GM12878 (cell line): Measurements from ENCODE around the gene PTPRN2. TPM values are rescaled to one million over a fixed set of nuclear protein-coding genes. Genes with fewer than 3 reads are reported as not detected.

Experiments used
- ATAC-seq: fragments of 200-7000 bp; cut with Tn5 transposase; 3 replicates; pipeline ENCODE4 v1.9.1; 2020; ENCODE audit warnings: mild to moderate bottlenecking, moderate library complexity
- BruUV-seq: library from RNA; stranded (reverse); fragments of 400-500 nt; replicated peaks from 2 replicates; lab custom pipeline; 2021; lab: Mats Ljungman, UMichigan
- CTCF ChIA-PET: fragments of 300-600 bp; sonication (Branson Sonifier 250); formaldehyde crosslinking; extraction: SDS; loops from one replicate; lab custom pipeline; 2021; ENCODE audit warnings: inconsistent platforms; lab: Yijun Ruan, JAX
- POLR2A ChIA-PET: fragments of 350-600 bp; formaldehyde crosslinking; extraction: SDS; loops from one replicate; lab custom pipeline; 2021; ENCODE audit warnings: inconsistent platforms; lab: Charles Lee
- RAD21 ChIA-PET: fragments of 300-600 bp; sonication (Branson Sonifier 250); formaldehyde crosslinking; loops from one replicate; lab custom pipeline; 2023; ENCODE audit warnings: antibody characterized with exemption; ENCODE audit not compliant: unreplicated experiment; lab: Charles Lee
- SMC1A ChIA-PET: fragments of 300-600 bp; sonication (Branson Sonifier 250); formaldehyde crosslinking; loops from one replicate; lab custom pipeline; 2023; ENCODE audit not compliant: unreplicated experiment, uncharacterized antibody; lab: Charles Lee
- DNase-seq: peaks from one replicate; pipeline ENCODE4 v3.0.0-alpha.2; 2011; ENCODE audit warnings: low read depth, low spot score
- FAIRE-seq: peaks from 3 replicates; lab custom pipeline; 2011; peaks lifted over from hg19 to GRCh38; lab: Jason Lieb, UNC
- H2AFZ ChIP-seq: 2 replicates; pipeline ENCODE4 v1.6.0; 2011; ENCODE audit warnings: low read depth, low read length, control low read depth; ENCODE audit not compliant: control insufficient read depth
- H3K27ac ChIP-seq: 2 replicates; pipeline ENCODE4 v1.5.1; 2011; ENCODE audit warnings: control low read depth; ENCODE audit not compliant: control insufficient read depth, insufficient read depth
- H3K27me3 ChIP-seq, 2 experiments: replicated peaks in 1 of 2; 2 replicates each; pipeline versions ENCODE4 v1.6.0 to v1.6.1; 2011; ENCODE audit warnings: low read length in 1 of 2; ENCODE audit not compliant: control insufficient read depth in 2 of 2, insufficient read depth in 2 of 2
- H3K36me3 ChIP-seq, 2 experiments: 2 replicates each; pipeline ENCODE4 v1.5.1; 2011; ENCODE audit warnings: low read length in 1 of 2; ENCODE audit not compliant: control insufficient read depth in 2 of 2, insufficient read depth in 2 of 2
- H3K4me1 ChIP-seq: 2 replicates; pipeline ENCODE4 v1.6.1; 2011; ENCODE audit warnings: mild to moderate bottlenecking, low read length, moderate library complexity, mixed read lengths; ENCODE audit not compliant: control insufficient read depth, insufficient read depth
- H3K4me2 ChIP-seq: 2 replicates; pipeline ENCODE4 v1.6.0; 2011; ENCODE audit warnings: control low read depth; ENCODE audit not compliant: control insufficient read depth, insufficient read depth
- H3K4me3 ChIP-seq: fragments of 200-600 bp; sonication (generic); 2 replicates; pipeline ENCODE4 v1.5.1; 2016
- H3K79me2 ChIP-seq: 2 replicates; pipeline ENCODE4 v1.6.0; 2011; ENCODE audit warnings: low read length; ENCODE audit not compliant: control insufficient read depth, insufficient read depth
- H3K9ac ChIP-seq: 2 replicates; pipeline ENCODE4 v1.8.0; 2011; ENCODE audit warnings: low read length, control low read depth, mixed read lengths; ENCODE audit not compliant: control insufficient read depth, insufficient read depth
- H3K9me3 ChIP-seq: replicated peaks from 3 replicates; pipeline ENCODE4 v1.5.1; 2011; ENCODE audit warnings: mild to moderate bottlenecking, low read length; ENCODE audit not compliant: control insufficient read depth, insufficient read depth
- H4K20me1 ChIP-seq: 2 replicates; pipeline ENCODE4 v1.6.0; 2011; ENCODE audit not compliant: control insufficient read depth, insufficient read depth
- BRCA1 ChIP-seq: IDR thresholded peaks from 2 replicates; pipeline ENCODE4 v1.6.1; 2011; ENCODE audit warnings: low read depth, low read length, improper control_type of control experiment
- HCFC1 ChIP-seq: fragments of 150-350 bp; IDR thresholded peaks from 2 replicates; pipeline ENCODE4 v1.6.1; 2014; ENCODE audit warnings: low read length
- KAT2A ChIP-seq: conservative IDR thresholded peaks from 2 replicates; pipeline ENCODE4 v1.6.1; 2011; ENCODE audit warnings: low read depth, low read length; ENCODE audit not compliant: control insufficient read depth
- MEF2B ChIP-seq: fragments of 450-650 bp; IDR thresholded peaks from 2 replicates; pipeline ENCODE4 v1.6.1; 2018; ENCODE audit warnings: mild to moderate bottlenecking, moderate library complexity; ENCODE audit not compliant: partially characterized antibody, poor library complexity, severe bottlenecking
- NFIC ChIP-seq: IDR thresholded peaks from 2 replicates; pipeline ENCODE4 v1.6.1; 2012; ENCODE audit warnings: low read depth, mild to moderate bottlenecking, inconsistent platforms, low read length, moderate library complexity
- NRF1 ChIP-seq: conservative IDR thresholded peaks from 2 replicates; pipeline ENCODE4 v1.6.1; 2011; ENCODE audit warnings: mild to moderate bottlenecking, low read depth, low read length, improper control_type of control experiment
- SIN3A ChIP-seq: IDR thresholded peaks from 2 replicates; pipeline ENCODE4 v1.6.1; 2012; ENCODE audit warnings: low read depth, low read length, improper control_type of control experiment
- SIX5 ChIP-seq: IDR thresholded peaks from 2 replicates; pipeline ENCODE4 v1.6.1; 2011; ENCODE audit warnings: mild to moderate bottlenecking, low read depth, low read length, moderate library complexity; ENCODE audit not compliant: severe bottlenecking
- SMAD5 ChIP-seq: IDR thresholded peaks from 2 replicates; pipeline ENCODE4 v1.6.1; 2016; ENCODE audit warnings: antibody characterized with exemption, low read depth
- SMC3 ChIP-seq: IDR thresholded peaks from 2 replicates; pipeline ENCODE4 v1.6.1; 2011; ENCODE audit warnings: low read length, improper control_type of control experiment, borderline replicate concordance
- SPI1 ChIP-seq: IDR thresholded peaks from 2 replicates; pipeline ENCODE4 v1.6.1; 2011; ENCODE audit warnings: low read depth, mild to moderate bottlenecking, low read length, moderate library complexity, borderline replicate concordance; ENCODE audit not compliant: insufficient read depth
- WGBS: methylation state at CpG from one replicate; pipeline ENCODE4 v1.1.6; 2016; ENCODE audit warnings: low lambda C conversion rate; ENCODE audit not compliant: insufficient replicate concordance, insufficient coverage; ENCODE audit errors: missing lambda C conversion rate; 5-methylcytosine and 5-hydroxymethylcytosine counted together
- in situ Hi-C: fragments of 300-500 bp; cut with MboI; formaldehyde crosslinking; loops from 9 replicates; pipeline ENCODE4 v1.14.3; 2018; ENCODE audit warnings: mixed read lengths
- intact Hi-C: fragments of 100-400 bp; cut with micrococcal nuclease; formaldehyde crosslinking; loops from one replicate; pipeline ENCODE4 v1.14.2; 2022; ENCODE audit not compliant: unreplicated experiment
- polyA plus RNA-seq, 11 experiments: library from polyadenylated mRNA; depleted of rRNA in 4 of 11; unstranded in 6 of 11; stranded (reverse) in 5 of 11; fragments of >200 nt; fragmentation: Nextera tagmentation in 4 of 11; fragmentation: Illumina TruSeq in 1 of 11; extraction: Ambion mirVana in 4 of 11; extraction: Trizol in 1 of 11; gene quantifications; 1 replicate in 1 of 11; 2 replicates in 10 of 11; pipeline versions ENCODE4 v1.2.1 to v1.2.3, GENCODE V29; 2011 to 2016; ENCODE audit warnings: inconsistent platforms in 2 of 11, missing spikeins in 2 of 11, low read depth in 1 of 11
- total RNA-seq, 4 experiments: library from RNA; depleted of rRNA in 3 of 4; stranded (reverse); fragments of >200 nt in 3 of 4; fragmentation: Illumina TruSeq in 1 of 4; extraction: Trizol in 1 of 4; gene quantifications; 2 replicates each; pipeline versions ENCODE4 v1.2.1 to v1.2.3, GENCODE V29; 2013 to 2021
- TF ChIP-seq, protein P1 (sequence below): fragments of 450-650 bp; formaldehyde crosslinking; IDR thresholded peaks from 2 replicates; pipeline ENCODE4 v1.4.0; 2022; ENCODE audit warnings: mild to moderate bottlenecking, moderate library complexity
- TF ChIP-seq, protein P2 (sequence below): IDR thresholded peaks from 2 replicates; pipeline ENCODE4 v1.6.1; 2011; ENCODE audit warnings: mild to moderate bottlenecking, low read depth, low read length, moderate library complexity; ENCODE audit not compliant: insufficient replicate concordance
- TF ChIP-seq, protein P3 (sequence below): fragments of 450-650 bp; IDR thresholded peaks from 2 replicates; pipeline ENCODE4 v1.6.1; 2017; ENCODE audit warnings: mild to moderate bottlenecking, moderate library complexity
- TF ChIP-seq, protein P4 (sequence below): fragments of 450-650 bp; conservative IDR thresholded peaks from 2 replicates; pipeline ENCODE4 v1.6.1; 2017; ENCODE audit warnings: mild to moderate bottlenecking, moderate library complexity

Gene PTPRN2
- total and polyA plus RNA-seq, 10 of the 15 experiments (the other 5 are each of a cell fraction or from before 2014, with no cell fraction given): 5.4 TPM; not detected in 9

DNA sequence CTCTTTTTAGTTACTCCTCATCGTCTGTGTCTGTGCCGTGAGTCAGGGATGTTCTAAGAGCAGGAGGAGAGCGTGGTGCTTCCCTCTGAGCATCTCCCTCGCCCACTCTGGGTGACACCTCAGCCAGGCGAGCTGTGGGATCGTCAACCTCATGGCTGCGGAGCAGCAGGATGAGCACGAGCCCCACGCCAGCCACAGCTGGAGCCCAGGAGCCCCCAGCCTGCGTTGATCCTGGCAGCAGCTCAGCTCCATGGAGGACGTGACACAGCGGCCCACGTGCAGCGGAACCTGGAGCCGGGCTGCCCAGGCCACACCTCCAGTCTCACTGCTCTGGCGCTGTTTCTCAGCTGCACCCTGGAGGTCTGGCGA is 512.0 kb downstream of the PTPRN2 start:
- DNase-seq: no peak
- Histone ChIP-seq H3K4me2 (no peak overlapping the region), H2AFZ (no peak overlapping the region), H3K4me3 (no peak overlapping the region), H3K9me3 (peaks cover 2% of the 10 kb centered on the region; the same call in 1 of the 3 replicates), H3K9ac (no peak overlapping the region)
- FAIRE-seq: no peak
- WGBS: 45% methylated on average over 17 of the region's 17 CpGs
- RAD21 ChIA-PET: no interaction called here
- in situ Hi-C loops: no loop called here
- TF ChIP-seq SMC3 (no peak), SPI1 (no peak), SIX5 (no peak), SMAD5 (no peak), MEF2B (no peak), KAT2A (no peak), NRF1 (no peak), SIN3A (no peak), HCFC1 (no peak), BRCA1 (no peak), NFIC (no peak)
- TF ChIP-seq, protein P1, sequence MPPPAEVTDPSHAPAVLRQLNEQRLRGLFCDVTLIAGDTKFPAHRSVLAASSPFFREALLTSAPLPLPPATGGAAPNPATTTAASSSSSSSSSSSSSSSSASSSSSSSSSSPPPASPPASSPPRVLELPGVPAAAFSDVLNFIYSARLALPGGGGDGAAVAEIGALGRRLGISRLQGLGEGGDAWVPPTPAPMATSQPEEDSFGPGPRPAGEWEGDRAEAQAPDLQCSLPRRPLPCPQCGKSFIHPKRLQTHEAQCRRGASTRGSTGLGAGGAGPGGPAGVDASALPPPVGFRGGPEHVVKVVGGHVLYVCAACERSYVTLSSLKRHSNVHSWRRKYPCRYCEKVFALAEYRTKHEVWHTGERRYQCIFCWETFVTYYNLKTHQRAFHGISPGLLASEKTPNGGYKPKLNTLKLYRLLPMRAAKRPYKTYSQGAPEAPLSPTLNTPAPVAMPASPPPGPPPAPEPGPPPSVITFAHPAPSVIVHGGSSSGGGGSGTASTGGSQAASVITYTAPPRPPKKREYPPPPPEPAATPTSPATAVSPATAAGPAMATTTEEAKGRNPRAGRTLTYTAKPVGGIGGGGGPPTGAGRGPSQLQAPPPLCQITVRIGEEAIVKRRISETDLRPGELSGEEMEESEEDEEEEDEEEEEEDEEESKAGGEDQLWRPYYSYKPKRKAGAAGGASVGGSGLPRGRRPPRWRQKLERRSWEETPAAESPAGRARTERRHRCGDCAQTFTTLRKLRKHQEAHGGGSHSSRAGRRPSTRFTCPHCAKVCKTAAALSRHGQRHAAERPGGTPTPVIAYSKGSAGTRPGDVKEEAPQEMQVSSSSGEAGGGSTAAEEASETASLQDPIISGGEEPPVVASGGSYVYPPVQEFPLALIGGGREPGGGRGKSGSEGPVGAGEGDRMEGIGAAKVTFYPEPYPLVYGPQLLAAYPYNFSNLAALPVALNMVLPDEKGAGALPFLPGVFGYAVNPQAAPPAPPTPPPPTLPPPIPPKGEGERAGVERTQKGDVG: no peak
- TF ChIP-seq, protein P2, sequence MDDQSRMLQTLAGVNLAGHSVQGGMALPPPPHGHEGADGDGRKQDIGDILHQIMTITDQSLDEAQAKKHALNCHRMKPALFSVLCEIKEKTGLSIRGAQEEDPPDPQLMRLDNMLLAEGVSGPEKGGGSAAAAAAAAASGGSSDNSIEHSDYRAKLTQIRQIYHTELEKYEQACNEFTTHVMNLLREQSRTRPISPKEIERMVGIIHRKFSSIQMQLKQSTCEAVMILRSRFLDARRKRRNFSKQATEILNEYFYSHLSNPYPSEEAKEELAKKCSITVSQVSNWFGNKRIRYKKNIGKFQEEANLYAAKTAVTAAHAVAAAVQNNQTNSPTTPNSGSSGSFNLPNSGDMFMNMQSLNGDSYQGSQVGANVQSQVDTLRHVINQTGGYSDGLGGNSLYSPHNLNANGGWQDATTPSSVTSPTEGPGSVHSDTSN: no peak
- TF ChIP-seq, protein P3, sequence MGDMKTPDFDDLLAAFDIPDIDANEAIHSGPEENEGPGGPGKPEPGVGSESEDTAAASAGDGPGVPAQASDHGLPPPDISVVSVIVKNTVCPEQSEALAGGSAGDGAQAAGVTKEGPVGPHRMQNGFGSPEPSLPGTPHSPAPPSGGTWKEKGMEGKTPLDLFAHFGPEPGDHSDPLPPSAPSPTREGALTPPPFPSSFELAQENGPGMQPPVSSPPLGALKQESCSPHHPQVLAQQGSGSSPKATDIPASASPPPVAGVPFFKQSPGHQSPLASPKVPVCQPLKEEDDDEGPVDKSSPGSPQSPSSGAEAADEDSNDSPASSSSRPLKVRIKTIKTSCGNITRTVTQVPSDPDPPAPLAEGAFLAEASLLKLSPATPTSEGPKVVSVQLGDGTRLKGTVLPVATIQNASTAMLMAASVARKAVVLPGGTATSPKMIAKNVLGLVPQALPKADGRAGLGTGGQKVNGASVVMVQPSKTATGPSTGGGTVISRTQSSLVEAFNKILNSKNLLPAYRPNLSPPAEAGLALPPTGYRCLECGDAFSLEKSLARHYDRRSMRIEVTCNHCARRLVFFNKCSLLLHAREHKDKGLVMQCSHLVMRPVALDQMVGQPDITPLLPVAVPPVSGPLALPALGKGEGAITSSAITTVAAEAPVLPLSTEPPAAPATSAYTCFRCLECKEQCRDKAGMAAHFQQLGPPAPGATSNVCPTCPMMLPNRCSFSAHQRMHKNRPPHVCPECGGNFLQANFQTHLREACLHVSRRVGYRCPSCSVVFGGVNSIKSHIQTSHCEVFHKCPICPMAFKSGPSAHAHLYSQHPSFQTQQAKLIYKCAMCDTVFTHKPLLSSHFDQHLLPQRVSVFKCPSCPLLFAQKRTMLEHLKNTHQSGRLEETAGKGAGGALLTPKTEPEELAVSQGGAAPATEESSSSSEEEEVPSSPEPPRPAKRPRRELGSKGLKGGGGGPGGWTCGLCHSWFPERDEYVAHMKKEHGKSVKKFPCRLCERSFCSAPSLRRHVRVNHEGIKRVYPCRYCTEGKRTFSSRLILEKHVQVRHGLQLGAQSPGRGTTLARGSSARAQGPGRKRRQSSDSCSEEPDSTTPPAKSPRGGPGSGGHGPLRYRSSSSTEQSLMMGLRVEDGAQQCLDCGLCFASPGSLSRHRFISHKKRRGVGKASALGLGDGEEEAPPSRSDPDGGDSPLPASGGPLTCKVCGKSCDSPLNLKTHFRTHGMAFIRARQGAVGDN: no peak
- TF ChIP-seq, protein P4, sequence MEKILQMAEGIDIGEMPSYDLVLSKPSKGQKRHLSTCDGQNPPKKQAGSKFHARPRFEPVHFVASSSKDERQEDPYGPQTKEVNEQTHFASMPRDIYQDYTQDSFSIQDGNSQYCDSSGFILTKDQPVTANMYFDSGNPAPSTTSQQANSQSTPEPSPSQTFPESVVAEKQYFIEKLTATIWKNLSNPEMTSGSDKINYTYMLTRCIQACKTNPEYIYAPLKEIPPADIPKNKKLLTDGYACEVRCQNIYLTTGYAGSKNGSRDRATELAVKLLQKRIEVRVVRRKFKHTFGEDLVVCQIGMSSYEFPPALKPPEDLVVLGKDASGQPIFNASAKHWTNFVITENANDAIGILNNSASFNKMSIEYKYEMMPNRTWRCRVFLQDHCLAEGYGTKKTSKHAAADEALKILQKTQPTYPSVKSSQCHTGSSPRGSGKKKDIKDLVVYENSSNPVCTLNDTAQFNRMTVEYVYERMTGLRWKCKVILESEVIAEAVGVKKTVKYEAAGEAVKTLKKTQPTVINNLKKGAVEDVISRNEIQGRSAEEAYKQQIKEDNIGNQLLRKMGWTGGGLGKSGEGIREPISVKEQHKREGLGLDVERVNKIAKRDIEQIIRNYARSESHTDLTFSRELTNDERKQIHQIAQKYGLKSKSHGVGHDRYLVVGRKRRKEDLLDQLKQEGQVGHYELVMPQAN: no peak
- TF ChIP-seq, all 136 proteins: peak for 0
- POLR2A ChIA-PET: no interaction called here
- H4K20me1 ChIP-seq: no peaks in the 10 kb centered on the region
- no peaks in the 10 kb centered on the region for H3K27me3 ChIP-seq
- no peak for ATAC-seq
- no peaks in the 10 kb centered on the region for H3K79me2 ChIP-seq
- H3K27ac ChIP-seq: no peak overlapping the region
- CTCF ChIA-PET: no interaction called here
- no TSS peak for BruUV-seq
- intact Hi-C loops: no loop called here
- H3K4me1 ChIP-seq: no peaks in the 10 kb centered on the region
- SMC1A ChIA-PET: no interaction called here
- H3K36me3 ChIP-seq: no peaks in the 10 kb centered on the region
